ENCODE results near the gene GATD1. TPM values are rescaled to one million over a fixed set of nuclear protein-coding genes. Genes with fewer than 3 reads are reported as not detected.

GATD1 gene
- total and polyA plus RNA-seq, 9 of the 15 experiments (the other 6 are each of a cell fraction or from before 2014, with no cell fraction given) = 2.8 to 144 (median 36.9) TPM

DNA sequence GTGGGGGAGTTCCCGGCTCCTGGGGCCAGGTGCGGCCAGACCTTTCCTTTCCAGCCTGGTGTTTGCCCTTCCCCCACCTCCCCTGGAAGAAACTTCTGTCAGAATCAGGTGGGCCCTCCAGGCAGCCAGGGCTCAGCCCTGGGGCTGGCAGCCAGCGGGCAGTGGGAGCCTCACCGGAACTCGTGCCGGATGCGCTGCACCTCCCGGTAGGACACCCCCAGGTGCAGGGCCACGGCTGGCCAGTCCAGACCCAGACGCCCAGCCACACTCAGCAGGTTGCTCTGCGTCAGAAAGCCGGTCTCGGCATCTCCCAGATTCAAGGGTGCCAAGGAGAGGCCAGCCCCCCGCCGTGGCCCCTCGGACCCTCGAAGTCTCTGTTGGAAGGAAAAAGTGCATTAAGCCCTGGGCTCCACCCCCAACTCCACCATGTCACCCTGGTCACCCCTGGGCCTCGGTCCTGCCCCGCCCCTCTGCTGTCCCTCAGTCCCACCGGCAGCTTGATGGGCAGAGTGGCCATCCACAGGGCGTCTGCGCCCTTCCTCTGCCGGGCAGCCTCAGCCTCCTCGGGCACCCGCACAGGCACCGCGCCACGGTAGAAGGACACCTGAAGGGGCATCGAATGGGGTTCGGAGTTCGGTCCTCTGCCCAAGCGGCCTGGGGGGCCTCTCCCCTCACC is 22.5 kb upstream of the GATD1 start:
- ChIA-PET CTCF (ENCODE audit: low intra/inter-chr PET ratio) (no interaction called here), POLR2A (interaction anchor here (1.1 to 1.9 kb wide), 2 partner anchors 10 to 32 kb away, joined by 4 to 6 read pairs; partner anchors contain the start of gene RPLP2)
- Histone ChIP-seq H3K27me3 (ENCODE audit: control insufficient read depth in 2 of 2, insufficient read depth in 2 of 2, low read length in 2 of 2) (no peaks in the 10 kb centered on the region), H3K4me1 (replicated peaks in 1 of 2; ENCODE audit: control insufficient read depth in 2 of 2, insufficient read depth in 2 of 2, low read length in 2 of 2) (peaks cover 11 to 97% of the 10 kb centered on the region in 2 experiments), H3K4me2 (ENCODE audit: insufficient read depth, low read length) (no peak overlapping the region), H3K9me3 (replicated peaks; ENCODE audit: control insufficient read depth, insufficient read depth, low read depth, low read length) (no peaks in the 10 kb centered on the region), H2AFZ (ENCODE audit: low read depth, low read length) (no peak overlapping the region), H4K20me1 (replicated peaks; ENCODE audit: control insufficient read depth, insufficient read depth, low read length) (no peaks in the 10 kb centered on the region), H3K79me2 (ENCODE audit: control insufficient read depth, insufficient read depth, low read length) (peaks cover 34% of the 10 kb centered on the region), H3K36me3 (ENCODE audit: control insufficient read depth, insufficient read depth, low read length) (peaks cover 39% of the 10 kb centered on the region; the same call in 1 of the 3 replicates), H3K4me3 (no peak overlapping the region), H3K27ac (ENCODE audit: extremely low read depth, low read depth, low read length) (no peak overlapping the region), H3K9me1 (ENCODE audit: control insufficient read depth, insufficient read depth, low read length) (no peaks in the 10 kb centered on the region), H3K9ac (ENCODE audit: insufficient read depth in 1 of 2, low read depth in 2 of 2, low read length in 2 of 2) (no peak overlapping the region; a peak in 1 of 4 replicates)
- in situ Hi-C loops (cut with MboI) (no loop called here), intact Hi-C loops (cut with micrococcal nuclease) (loop anchor here (5.0 to 10.0 kb wide), 2 partner anchors 72 to 235 kb away; partner anchors contain the start of genes LMNTD2 and RASSF7)
- 94% methylated on average over 21 of the region's 32 CpGs for WGBS (ENCODE audit: insufficient coverage, low coverage, missing lambda C conversion rate)
- DNase-seq (ENCODE audit: extremely low read depth in 1 of 4, low spot score in 3 of 4) (no peak), FAIRE-seq (no peak), ATAC-seq (no peak)
- no TSS peak for BruUV-seq (replicated peaks)
- TF ChIP-seq RBFOX2 (IDR thresholded peaks at IDR 0.05; ENCODE audit: low read depth, low read length) (peak; percentile 37; the same call in 1 of the 2 replicates), PML (IDR thresholded peaks at IDR 0.05; ENCODE audit: low read length) (no peak), RBM14 (IDR thresholded peaks at IDR 0.05; ENCODE audit: borderline replicate concordance, insufficient read depth, low read depth, low read length) (0 out of 2 replicates have a peak, but pooled peaks have one; percentile 37), POLR2G (IDR thresholded peaks at IDR 0.05; ENCODE audit: low read depth, low read length) (peak; percentile 21; the same call in 1 of the 2 replicates)

Data from K562 (cell line).